ENCODE measurements around the gene OVCA2. TPM values are rescaled to one million over a fixed set of nuclear protein-coding genes. Genes with fewer than 3 reads are reported as not detected.

Gene OVCA2
- total RNA-seq, 1 donor from 2014 or later: 48.8 TPM

DNA sequence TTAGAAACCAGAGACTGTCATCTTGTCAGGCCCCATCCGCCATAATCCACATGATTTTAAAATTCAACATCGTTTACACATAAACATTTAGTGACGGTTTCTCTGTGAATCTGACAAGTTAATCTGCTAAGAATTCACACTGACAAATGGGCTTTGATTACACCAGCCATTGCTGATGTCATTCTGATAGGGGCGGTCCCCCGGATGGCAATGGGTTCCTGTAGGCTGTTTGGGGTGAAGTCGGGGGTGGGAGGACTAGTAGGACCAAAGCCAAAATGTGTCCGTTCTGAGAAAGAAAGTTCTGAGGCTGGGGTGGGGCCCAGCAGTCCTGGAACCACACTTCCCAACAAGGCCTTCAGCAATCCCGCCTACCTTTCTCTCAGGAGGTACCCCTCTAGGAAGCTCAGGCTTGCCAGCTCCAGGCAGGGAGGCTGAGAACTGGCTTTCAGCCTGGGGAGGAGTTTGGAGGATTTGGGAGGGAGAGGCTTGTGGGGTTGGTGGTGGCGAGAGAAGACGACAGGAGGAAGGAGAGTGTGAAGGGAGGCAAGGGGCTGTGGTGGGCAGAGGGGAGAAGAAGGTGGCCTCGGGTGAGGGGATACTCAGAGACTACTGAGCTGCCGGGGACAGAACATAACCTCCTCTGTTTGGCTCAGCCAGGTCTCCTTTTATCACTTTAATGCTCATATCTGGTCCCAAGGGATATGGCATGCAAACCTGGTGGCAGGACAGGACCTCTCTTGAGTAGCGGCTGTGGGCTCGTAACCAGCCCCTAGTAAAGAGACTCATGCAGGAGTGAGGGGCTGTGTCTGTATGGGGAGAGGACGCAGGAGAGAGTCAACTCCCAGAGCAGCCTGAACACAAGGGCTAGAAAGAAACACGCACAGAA lies 21.7 kb downstream of the OVCA2 start:
- intact Hi-C loops (cut with micrococcal nuclease): no loop called here

DNA sequence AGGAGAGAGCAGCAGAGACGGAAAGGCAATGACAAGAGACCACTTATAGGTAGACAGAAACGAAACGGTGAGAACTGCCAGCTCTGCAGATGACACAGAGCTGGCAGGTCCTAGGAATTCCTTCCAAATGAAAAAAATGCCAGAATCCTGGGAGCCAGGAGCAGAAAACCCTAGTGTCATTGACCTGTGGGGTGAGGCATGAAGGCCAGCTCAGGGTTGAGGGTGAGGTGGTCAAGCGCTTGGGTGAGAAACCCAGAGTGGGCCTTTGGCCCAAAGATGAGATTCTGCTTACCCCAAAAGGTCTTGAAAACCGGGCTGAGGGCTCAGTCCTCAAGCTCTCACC lies 22.3 kb downstream of the OVCA2 start:
- intact Hi-C loops (cut with micrococcal nuclease): no loop called here

DNA sequence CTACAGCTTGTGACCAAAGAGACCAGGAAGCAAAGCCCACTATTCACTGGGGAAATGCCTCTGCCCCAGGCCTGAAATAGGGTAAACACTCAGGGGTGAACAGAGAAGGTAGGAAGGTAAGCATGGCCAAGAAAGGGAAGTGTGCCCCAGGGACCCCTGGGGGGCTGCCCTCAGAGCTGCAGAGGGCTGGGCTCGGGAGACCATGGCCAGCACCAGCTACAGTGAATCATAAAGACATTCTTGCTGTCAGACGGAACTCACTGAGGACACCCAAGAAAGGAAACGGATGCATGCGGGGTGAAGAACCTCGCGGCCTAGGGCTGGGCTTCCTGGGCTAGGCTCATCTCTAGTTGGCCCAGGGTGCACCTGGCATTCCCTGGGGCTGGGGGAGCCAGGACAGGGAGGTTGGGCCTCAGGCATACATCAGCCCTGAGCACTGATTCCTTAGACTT lies 22.7 kb downstream of the OVCA2 start:
- intact Hi-C loops (cut with micrococcal nuclease): no loop called here

DNA sequence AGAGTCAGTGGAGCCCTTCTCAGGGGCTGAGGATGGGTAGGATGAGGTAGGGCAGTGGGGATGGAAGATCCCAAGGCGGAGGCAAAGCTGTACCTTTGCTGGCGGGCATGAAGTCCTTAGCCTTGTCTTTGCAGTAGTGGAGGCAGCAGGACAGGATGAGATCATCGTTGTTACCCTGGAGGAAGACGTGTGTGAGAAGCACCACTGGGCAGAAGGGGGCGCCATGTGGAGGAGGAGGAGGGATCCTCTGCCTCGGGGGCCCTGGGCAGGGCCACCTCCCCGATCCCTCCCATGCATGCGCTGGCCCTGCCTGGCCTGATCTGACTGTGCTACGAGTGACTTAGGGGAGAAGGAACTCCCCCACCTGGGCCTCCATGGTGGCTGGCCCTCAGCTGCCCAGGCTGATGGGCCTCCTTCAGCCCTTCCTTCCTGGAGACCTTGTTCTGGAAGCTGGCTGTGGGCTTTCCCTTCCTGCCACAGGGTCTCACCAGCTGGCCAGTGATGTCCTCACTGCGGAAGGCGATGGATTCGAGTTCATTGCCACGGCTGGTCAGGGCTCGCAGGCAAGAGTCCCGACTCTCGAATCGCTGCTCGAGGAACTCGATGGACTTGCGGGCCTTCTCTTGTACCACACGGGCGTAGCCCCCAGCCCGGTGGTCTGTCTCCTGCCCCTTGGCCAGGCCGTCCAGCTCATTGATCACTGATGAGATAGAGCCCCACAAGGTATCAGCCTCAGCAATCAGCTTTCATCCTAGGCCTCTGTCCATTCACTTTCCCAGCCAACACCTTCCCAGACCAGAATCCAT lies 23.4 kb downstream of the OVCA2 start:
- intact Hi-C loops (cut with micrococcal nuclease): loop anchor here (1.0 kb wide), 2 partner anchors 179 to 217 kb away; no protein-coding TSS in a partner anchor

DNA sequence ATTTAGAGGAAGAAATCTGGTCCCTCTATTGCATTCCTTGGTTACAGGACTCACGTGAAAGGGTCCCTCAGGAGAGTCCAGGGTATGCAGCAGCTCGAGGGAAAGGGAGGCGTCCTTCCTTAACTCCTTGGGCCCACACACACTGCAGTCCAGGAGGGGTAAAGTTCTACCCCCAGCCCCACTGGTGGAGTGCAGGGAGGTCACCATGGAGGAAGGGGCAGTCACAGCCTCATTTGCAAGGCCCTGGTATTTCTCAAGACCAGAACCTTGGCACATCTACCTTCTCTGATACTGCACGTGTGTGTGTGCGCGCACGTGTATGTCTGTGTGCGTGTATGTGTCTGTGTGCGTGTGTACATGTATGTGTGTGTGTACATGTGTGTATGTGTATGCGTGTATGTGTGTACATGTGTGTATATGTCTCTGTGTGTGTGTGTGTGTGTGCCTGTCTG lies 24.2 kb downstream of the OVCA2 start:
- intact Hi-C loops (cut with micrococcal nuclease): loop anchor here (1.0 kb wide), 2 partner anchors 178 to 216 kb away; no protein-coding TSS in a partner anchor

DNA sequence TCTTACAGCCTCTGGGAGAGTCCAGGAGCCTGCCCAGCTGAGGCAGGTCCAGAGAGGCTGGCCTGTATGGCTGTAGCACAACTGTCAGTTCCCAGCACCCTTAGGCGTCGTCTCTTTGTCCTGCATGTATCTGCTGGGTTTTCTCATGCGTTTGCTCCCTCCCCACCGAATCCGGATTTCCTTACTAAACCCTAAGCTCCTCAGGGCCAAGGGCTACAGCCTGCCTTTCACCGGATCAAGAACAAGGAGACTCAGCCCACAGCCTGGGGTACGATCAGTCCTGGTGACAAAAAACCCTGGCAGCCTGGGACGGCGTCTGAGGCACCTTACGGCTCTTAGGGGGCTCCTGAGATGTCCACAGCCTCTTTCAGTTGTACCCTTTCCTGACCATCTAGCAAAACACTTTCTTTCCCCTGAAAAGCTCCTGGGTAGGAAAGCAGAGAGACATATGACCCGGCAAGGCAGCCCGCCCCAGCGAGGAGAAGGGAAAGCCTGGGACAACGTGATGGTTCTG lies 25.3 kb downstream of the OVCA2 start:
- intact Hi-C loops (cut with micrococcal nuclease): no loop called here

DNA sequence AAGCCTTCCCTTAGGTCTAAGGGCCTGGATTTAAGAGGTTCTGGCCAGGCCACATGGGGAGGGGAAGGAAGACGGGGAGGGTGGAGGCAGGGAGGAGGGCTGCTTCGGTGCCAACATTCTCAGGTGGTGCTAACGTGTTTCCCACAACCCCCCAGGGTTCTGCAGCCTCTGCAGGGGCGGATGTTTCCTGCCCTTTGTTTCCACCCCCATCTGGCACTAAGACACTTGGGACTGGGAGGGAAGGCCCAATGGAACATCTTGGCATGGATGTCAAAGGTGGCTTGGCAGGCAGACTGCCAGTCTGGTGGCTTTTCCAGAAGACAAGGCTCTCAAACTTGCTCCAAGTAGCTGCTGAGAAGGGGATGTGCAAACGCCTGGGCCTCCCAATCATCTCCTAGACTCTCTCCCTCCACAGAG lies 25.8 kb downstream of the OVCA2 start:
- intact Hi-C loops (cut with micrococcal nuclease): no loop called here

DNA sequence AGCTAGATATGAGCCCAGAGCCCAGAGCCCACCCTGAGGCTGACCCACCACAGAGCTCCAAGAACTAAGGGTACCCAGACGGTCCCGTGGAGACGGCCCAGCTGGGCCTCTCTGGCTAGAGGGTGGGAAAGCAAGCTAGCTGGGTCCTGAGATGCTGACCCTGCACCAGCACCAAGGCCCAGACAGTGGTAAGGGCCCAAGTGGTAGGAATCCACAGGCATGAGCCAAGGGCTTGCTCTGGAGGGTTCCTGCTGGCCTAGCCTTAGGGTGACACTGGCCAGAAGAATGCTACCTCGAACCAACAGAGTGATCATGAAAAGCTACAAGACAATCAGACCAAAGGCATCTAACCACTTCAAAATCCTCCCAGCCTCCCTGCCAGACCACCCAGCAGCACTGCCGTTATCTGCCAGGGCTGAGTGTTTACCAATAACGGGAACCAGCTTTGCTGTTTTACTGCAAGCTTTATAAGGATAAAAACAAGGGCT lies 26.3 kb downstream of the OVCA2 start:
- intact Hi-C loops (cut with micrococcal nuclease): no loop called here

DNA sequence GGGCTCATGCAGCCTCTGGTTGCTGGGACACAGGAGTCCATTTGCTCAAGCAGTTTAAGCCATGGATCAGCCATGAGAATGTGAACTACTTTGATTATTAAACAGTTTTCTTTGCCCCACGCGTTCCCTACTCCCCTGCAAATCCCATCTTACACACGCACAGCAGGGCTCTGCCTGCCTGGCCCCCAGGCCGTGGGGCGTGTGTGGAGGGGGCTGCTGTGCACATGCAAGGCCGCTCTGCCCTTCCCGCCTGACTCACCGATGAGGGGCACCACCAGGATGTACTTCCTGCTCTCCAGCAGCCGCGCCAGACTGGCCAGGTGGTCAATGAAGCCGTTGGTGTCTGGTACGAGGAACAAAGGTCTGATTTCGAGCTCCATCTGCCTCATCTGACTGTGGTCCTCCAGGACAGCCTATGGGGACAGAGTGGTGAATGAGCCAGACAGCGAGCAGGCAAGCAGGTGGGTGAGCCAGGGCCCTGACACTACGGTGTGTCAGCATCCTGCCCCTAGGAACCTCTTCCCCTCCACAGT lies 26.8 kb downstream of the OVCA2 start:
- intact Hi-C loops (cut with micrococcal nuclease): no loop called here

DNA sequence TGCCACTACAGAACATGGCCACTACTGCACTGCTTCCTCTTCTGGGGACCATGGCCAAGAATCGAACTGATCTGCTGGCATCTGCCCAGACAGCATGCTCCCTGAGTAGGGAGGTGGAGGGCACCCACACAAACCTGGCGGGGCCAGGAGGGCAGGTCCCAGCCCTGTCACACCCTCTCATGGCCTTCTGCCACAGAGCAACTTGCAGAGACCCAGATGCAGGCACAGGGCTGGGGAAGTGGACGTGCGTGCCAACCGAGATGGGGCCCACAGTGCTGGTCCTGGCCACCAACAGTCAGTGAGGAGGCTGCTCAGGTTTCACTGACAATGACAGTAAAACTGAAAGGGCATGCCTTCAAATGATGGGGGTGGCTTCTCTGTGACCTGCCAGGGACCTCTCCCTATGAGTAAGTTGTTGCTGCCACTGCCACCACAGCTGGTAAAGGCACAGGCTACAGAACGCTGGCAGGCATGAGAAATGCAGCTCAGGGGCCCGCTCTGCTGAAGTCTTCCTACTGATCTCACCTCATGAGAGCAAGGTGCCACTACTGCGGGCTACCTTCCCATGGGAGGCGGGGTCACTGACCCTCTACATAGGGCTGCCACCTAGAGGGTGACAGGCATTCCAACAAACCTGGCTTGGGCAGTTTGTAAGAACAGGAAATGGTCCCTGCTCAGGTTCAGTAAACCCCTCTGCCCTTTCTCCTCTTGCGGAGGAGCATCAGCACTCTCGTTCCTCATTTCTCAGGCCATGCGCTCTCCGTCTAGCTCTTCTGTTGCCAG lies 28.6 kb downstream of the OVCA2 start:
- intact Hi-C loops (cut with micrococcal nuclease): loop anchor here (1.0 to 2.0 kb wide), 2 partner anchors 19 to 152 kb away; no protein-coding TSS in a partner anchor

DNA sequence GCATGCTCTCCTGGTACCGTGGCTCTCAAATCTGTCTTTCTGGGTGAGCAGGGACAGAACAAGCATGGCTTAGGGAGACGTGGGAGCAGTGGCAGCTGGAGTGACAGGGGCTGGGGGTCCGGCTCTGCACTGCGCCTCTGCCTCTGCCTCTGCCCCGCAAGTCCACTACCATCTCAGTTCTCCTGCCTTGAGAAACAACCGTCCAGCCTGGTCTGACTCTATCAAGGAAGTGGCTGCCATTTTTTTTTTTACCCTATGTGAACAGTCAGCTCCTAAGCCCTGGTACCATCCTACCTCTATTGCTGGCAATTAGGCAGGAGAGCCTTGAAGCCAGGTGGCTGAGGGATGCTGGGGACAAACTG lies 29.2 kb downstream of the OVCA2 start:
- intact Hi-C loops (cut with micrococcal nuclease): loop anchor here (2.0 kb wide), 1 partner anchor 152 kb away; no protein-coding TSS in a partner anchor

DNA sequence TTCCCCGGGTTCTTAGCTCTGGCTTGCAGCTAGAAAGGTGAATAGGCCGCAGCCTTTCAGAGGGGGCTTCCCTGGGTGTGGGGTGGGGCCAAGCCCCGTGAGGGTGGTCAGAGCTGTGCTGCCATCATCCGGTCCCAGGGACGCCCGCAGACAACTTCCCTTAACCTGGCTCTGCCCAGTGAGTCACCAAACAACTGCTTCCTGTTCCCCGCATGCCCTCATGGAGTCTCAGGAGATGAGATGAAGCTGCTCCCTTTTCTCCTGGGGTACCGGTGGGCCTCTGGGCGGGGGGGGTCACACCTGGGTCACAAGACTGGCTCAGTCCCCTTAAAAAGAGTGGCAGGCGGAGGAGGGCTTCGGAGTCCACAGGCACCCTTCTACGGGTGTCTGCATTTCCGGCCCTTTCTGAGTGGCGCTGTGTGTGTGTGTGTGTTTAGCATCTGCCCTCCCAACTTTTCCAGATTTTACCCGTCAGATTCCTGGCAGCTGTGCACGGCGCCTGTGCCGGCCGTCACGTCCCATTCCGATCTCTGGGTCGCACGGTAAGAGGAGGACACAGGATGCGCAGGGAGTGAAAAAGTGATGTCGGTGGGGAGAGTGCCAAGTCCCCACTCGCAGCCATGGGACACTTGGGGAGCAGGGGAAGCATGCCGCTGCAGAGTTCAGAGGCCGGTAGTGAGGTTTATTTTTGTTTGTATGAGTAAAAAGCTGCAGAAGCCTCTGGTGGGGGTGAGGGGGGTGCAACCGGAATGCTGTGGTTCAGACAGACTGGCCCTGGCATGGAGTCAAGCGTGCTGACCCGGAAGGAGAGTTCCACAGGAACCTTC lies 29.8 kb downstream of the OVCA2 start:
- intact Hi-C loops (cut with micrococcal nuclease): loop anchor here (2.0 kb wide), 1 partner anchor 151 kb away; no protein-coding TSS in a partner anchor

DNA sequence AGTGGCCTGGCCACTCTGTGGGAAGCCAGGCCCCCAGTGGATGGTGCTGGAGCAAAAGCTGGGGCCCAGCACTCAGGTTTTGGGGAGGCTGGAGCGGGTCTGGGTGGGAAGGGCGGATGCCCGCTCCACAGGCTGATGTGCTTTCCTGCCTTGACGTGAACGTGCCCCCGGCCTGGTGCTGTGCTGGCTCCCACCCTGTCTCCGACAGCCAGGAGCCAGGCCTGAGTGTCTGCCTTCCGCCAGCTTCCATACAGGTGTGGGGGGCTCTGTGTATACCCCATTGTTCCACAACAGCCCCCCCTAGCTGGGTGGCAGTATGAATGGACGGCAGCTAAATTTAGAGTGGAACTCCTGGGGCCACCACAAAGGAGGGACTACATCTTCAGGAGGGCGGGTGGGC lies 33.1 kb downstream of the OVCA2 start:
- intact Hi-C loops (cut with micrococcal nuclease): no loop called here

DNA sequence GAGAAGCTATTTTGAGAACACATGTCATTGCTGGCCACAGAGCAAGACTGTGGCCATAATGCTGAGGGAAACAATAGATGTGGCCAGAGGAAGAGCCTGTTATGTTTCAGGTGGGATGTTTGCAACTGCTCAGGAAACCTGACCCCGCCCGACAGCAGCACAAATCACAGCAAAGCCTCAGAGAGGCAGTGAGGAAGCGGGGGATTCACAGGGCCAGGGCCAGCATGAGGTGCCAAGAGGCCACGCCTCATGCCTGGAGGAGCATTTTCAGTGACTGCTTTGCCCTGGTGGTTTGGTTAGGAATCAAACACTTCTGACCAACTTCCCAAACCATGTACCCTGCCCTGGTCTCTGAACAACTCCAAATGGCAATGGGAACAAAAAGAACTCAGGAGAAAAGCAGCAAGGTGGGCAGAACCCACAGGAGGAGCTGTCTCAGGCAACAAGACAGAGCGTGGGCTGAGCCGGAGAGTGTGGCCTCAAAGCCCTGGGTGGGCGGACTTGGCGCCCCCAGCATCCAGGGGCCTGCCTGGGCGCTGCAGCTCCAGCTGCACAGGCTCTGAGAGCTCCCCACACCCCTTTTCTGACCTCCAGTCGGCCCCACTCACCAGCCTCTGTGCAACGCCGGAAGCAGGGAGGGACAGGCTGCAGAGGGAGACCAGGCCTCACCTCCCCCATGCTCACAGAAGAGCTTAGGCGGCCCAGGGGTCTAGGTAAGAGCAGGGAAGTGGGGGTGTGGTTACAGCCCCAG lies 33.7 kb downstream of the OVCA2 start:
- intact Hi-C loops (cut with micrococcal nuclease): no loop called here

DNA sequence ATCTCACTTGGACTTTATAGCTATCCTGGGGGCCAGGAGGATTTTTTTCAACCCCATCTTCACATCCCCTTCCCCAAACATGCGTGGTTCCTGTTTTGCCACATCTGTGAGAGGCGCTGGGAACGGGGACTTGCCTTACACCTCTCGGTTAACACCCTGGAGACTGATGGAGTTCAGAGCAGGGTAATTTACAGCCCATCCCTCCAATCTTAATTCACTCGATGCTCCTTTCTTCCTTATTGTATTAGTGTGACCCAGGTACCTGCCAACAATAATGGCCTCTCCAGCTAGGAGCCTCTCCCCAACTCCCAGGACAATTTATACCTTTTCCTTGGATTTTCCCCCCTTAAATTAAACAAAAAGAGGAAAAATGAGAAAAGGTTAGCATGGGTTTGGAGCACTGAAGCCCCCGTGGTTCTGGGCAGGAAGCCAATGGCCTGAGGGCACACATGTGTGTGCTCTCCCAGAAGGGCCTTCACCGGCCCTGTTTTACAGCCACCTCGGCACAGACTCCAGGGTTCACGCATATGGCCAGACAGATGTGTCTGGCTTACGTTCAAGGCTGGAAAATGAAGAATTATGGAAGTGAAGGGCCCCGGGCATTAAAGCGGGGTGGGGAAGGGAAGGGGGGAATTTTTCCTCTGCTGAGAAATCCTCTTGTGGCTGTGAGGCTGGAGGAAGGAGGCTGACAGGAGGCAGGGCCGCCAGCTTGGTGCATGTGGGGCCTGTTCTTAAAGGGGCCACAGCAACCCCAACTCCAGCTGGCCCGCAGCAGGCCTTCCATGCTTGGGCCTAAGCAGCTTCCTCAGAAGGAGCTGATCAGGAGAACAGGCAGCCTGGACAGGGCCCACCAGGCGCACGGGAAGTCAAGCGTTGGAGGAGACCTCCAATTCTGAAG lies 34.5 kb downstream of the OVCA2 start:
- intact Hi-C loops (cut with micrococcal nuclease): no loop called here

DNA sequence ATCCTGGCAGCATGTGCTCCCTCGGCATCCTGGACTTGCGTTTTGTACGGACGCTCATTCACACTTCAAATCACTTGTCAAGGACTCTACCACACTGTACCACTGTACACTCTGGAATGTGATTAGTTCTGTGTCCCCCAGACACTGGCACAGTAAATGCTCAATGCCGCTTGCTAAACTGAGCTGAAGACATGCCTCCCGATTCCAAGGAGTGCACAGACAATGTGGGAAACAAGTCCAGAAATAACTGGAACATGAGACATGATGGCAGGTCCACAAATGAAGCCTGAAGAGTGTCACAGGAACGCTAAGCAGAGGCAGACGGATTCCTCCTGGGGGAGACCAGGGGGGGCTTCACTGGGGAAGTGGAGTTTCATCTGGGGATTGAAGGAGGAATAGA lies 35.2 kb downstream of the OVCA2 start:
- intact Hi-C loops (cut with micrococcal nuclease): no loop called here

DNA sequence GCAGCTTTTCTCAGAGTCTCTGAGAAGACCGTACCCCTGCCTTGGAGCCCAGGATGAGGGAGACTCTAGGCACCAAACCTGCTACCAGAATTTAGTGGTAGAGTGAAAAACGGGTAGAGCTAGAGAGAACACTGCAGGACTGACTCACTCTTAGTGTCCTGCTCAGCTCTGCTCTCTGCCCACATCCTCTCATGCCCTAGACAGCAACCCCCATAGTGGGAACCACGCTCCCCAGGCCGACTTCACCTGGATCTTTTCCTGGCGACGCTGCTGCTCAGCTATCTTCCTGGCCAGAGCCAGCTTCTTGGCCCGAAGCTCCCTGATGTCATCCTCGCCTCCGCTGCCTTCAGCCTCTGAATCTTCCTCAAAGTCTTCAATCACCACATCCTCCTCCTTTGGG lies 39.7 kb downstream of the OVCA2 start:
- intact Hi-C loops (cut with micrococcal nuclease): no loop called here
